22Rv1 (cell line): ENCODE results near the gene DGKI.

Experiments used
- CTCF ChIP-seq: fragments of 450-650 bp; IDR thresholded peaks from 2 replicates; pipeline ENCODE4 v1.5.1; 2017; ENCODE audit warnings: mild to moderate bottlenecking
- ZFX ChIP-seq: fragments of 450-650 bp; IDR thresholded peaks from 2 replicates; pipeline ENCODE4 v1.6.1; 2017; ENCODE audit warnings: antibody characterized with exemption, borderline replicate concordance

- TF ChIP-seq CTCF = no peak
- no peak for TF ChIP-seq ZFX
Measured at GRCh38 chr7:137886281-137886680, 39.5 kb upstream of the DGKI start.
